ENCODE data around the gene THSD4.

DNA sequence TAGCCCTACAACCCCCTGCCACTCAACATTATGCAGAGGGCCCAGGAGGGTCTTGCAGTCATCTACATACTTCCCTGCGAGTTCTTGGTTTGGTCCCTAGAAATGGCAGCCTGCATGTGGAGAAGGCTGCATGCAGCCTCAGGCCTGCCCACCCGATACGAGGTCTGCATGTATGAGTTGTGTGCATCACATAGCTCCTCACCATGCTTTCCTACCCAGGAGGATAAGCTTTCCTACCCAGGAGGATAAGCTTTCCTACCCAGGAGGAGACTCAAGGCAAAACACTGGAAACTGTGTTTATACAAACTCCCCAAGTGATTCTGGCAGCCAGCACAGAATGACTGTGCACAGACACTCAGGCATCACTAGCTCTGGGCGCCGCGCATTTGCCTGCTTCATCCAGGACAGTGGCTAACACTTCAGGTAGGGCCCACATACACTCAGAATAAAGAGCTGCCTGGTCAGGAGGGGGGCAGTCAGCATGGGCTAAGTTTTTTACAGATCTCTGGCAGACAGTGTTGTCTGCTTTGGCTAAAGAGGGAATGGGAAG is 187.7 kb downstream of the THSD4 start:
- TF ChIP-seq RCOR1 (IDR thresholded peaks at IDR 0.05; ENCODE audit: borderline replicate concordance in 1 of 2, low read depth in 2 of 2, low read length in 2 of 2) = no peak
- TF ChIP-seq GTF2F1 (IDR thresholded peaks at IDR 0.05; ENCODE audit: low read depth, low read length) = no peak
